Suprapubic skin (tissue), 4 donors: ENCODE data around the gene ANKRD34A.

Experiments
- EP300 ChIP-seq: sonication (generic); formaldehyde crosslinking; IDR thresholded peaks from one replicate; pipeline ENCODE4 v1.6.1; 2017; ENCODE audit warnings: antibody characterized with exemption
- POLR2A ChIP-seq, 2 donors: fragments of 450-650 bp; IDR thresholded peaks; one replicate each; pipeline ENCODE4 v1.6.1; 2017; ENCODE audit warnings: antibody characterized with exemption in 2 of 2, mild to moderate bottlenecking in 2 of 2, moderate library complexity in 2 of 2
- POLR2AphosphoS5 ChIP-seq, 3 donors: sonication (generic); formaldehyde crosslinking; IDR thresholded peaks; one replicate each; pipeline ENCODE4 v1.6.1; 2017; ENCODE audit warnings: antibody characterized with exemption in 3 of 3
- TF ChIP-seq, protein P1 (sequence below), 2 donors: fragments of 200-600 bp in 1 of 2; fragments of 450-650 bp in 1 of 2; sonication (generic) in 1 of 2; IDR thresholded peaks; one replicate each; pipeline ENCODE4 v1.5.1; 2016 to 2019; ENCODE audit warnings: antibody characterized with exemption in 2 of 2, mild to moderate bottlenecking in 1 of 2, moderate library complexity in 1 of 2

DNA sequence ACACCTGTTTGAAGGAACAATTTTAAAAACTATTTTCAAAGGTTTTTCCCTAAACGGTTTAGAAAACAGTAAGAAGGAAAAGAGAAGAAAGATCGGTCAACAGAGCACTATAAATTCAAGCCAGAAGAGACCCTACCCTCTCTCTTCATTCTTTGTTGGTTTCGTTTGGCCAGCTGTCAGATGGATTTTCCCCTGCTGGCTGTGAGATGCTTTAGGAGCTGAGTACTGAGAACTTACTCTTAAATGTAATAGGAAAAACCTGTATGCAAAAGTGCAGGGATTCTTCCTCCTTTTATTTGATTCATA is 33.3 kb upstream of the ANKRD34A start:
- TF ChIP-seq, protein P1, sequence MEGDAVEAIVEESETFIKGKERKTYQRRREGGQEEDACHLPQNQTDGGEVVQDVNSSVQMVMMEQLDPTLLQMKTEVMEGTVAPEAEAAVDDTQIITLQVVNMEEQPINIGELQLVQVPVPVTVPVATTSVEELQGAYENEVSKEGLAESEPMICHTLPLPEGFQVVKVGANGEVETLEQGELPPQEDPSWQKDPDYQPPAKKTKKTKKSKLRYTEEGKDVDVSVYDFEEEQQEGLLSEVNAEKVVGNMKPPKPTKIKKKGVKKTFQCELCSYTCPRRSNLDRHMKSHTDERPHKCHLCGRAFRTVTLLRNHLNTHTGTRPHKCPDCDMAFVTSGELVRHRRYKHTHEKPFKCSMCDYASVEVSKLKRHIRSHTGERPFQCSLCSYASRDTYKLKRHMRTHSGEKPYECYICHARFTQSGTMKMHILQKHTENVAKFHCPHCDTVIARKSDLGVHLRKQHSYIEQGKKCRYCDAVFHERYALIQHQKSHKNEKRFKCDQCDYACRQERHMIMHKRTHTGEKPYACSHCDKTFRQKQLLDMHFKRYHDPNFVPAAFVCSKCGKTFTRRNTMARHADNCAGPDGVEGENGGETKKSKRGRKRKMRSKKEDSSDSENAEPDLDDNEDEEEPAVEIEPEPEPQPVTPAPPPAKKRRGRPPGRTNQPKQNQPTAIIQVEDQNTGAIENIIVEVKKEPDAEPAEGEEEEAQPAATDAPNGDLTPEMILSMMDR (IDR thresholded peaks at IDR 0.05), result no peak
- no peak for TF ChIP-seq POLR2A (IDR thresholded peaks at IDR 0.05)
- TF ChIP-seq POLR2AphosphoS5 (IDR thresholded peaks at IDR 0.05), result no peak
- no peak for TF ChIP-seq EP300
